Stimulated activated CD8-positive, alpha-beta memory T cell treated with anti-CD3 and anti-CD28 coated beads, Interleukin-7, amount 100 ng/mL, for 24 hours (primary cell): ENCODE measurements around the gene WDSUB1.

Experiments used
- DNase-seq: peaks from one replicate; pipeline ENCODE4 v3.0.0-alpha.2; 2020; ENCODE audit warnings: low read depth

WDSUB1 gene

GRCh38 chr2:159265171-159265576, 21.3 kb downstream of the WDSUB1 start:
- no peak for DNase-seq

GRCh38 chr2:159262904-159263303, 23.6 kb downstream of the WDSUB1 start:
- DNase-seq, result no peak

GRCh38 chr2:159262226-159262625, 24.3 kb downstream of the WDSUB1 start:
- no peak for DNase-seq

GRCh38 chr2:159256159-159256558, 30.3 kb downstream of the WDSUB1 start:
- DNase-seq, result no peak

- DNase-seq, result no peak
Measured at GRCh38 chr2:159252905-159253304, 33.6 kb downstream of the WDSUB1 start.

- DNase-seq, result no peak
Measured at GRCh38 chr2:159251296-159252173, 35.0 kb downstream of the WDSUB1 start.

GRCh38 chr2:159249990-159250715, 36.4 kb downstream of the WDSUB1 start:
- DNase-seq, result no peak

GRCh38 chr2:159246325-159246988, 40.0 kb downstream of the WDSUB1 start:
- DNase-seq, result no peak

GRCh38 chr2:159243529-159243928, 43.0 kb downstream of the WDSUB1 start:
- no peak for DNase-seq

GRCh38 chr2:159234868-159235267, 51.6 kb downstream of the WDSUB1 start:
- no peak for DNase-seq

- no peak for DNase-seq
Measured at GRCh38 chr2:159232456-159233170, 53.9 kb downstream of the WDSUB1 start.

GRCh38 chr2:159230145-159230877, 56.2 kb downstream of the WDSUB1 start:
- no peak for DNase-seq

- no peak for DNase-seq
Measured at GRCh38 chr2:159229476-159230144, 56.9 kb downstream of the WDSUB1 start.

- no peak for DNase-seq
Measured at GRCh38 chr2:159228081-159228581, 58.4 kb downstream of the WDSUB1 start.

GRCh38 chr2:159227467-159227866, 59.0 kb downstream of the WDSUB1 start:
- DNase-seq, result no peak

- DNase-seq, result no peak
Measured at GRCh38 chr2:159226608-159227385, 59.7 kb downstream of the WDSUB1 start.

- no peak for DNase-seq
Measured at GRCh38 chr2:159226059-159226461, 60.4 kb downstream of the WDSUB1 start.

- DNase-seq, result no peak
Measured at GRCh38 chr2:159225025-159226016, 61.2 kb downstream of the WDSUB1 start.
